Upper lobe of left lung (tissue), 4 donors: Measurements from ENCODE around the gene CPNE5.
A peak's percentile ranks its signal among the peaks of the same experiment; 100 is the strongest.

Source experiments
- CTCF ChIP-seq, 6 experiments: fragments of 450-650 bp in 4 of 6; fragments of 200-600 bp in 2 of 6; sonication (generic) in 2 of 6; IDR thresholded peaks; one replicate each; pipeline ENCODE4 v1.5.1; 2016 to 2019; ENCODE audit warnings: antibody characterized with exemption in 6 of 6
- POLR2A ChIP-seq, 4 donors: fragments of 450-650 bp; IDR thresholded peaks; one replicate each; pipeline ENCODE4 v1.5.1; 2016 to 2017; ENCODE audit warnings: antibody characterized with exemption in 4 of 4, mild to moderate bottlenecking in 2 of 4

- TF ChIP-seq POLR2A (IDR thresholded peaks at IDR 0.05) (no peak), CTCF (IDR thresholded peaks at IDR 0.05) (peak in 2 of 6 experiments; percentile 19 to 31)
Observed at GRCh38 chr6:36701401-36701991, 137.7 kb downstream of the CPNE5 start.
